ENCODE results near the gene FAM199X. TPM values are rescaled to one million over a fixed set of nuclear protein-coding genes. Genes with fewer than 3 reads are reported as not detected.

FAM199X gene
- total RNA-seq, 2 donors from 2014 or later = 18.5 to 22.0 TPM

GRCh38 chrX:104122829-104123228 lies 43.4 kb upstream of the FAM199X start:
- H3K9me3 Mint-ChIP-seq = peaks cover 44% of the 10 kb centered on the region
- Histone ChIP-seq H3K27ac (ENCODE audit: low read depth, low read length) (no peak overlapping the region), H3K4me1 (ENCODE audit: control insufficient read depth, insufficient read depth, low read length) (no peaks in the 10 kb centered on the region), H3K9me3 (ENCODE audit: control insufficient read depth, low read length) (no peaks in the 10 kb centered on the region), H3K4me3 (ENCODE audit: low read length) (no peak overlapping the region), H3K9ac (ENCODE audit: extremely low read depth, low read length, poor library complexity, severe bottlenecking) (no peak overlapping the region), H3K27me3 (ENCODE audit: control insufficient read depth, insufficient read depth, low read length, poor library complexity, severe bottlenecking) (no peaks in the 10 kb centered on the region), H3K36me3 (ENCODE audit: control insufficient read depth, insufficient read depth, low read length) (no peaks in the 10 kb centered on the region)
- H3K27ac Mint-ChIP-seq = no peak overlapping the region
- DNase-seq = no peak
- H3K36me3 Mint-ChIP-seq (ENCODE audit: low read depth) = no peaks in the 10 kb centered on the region
- H3K4me3 Mint-ChIP-seq = no peak overlapping the region
- WGBS, 2 experiments (ENCODE audit: insufficient coverage in 1 of 2, insufficient read length in 1 of 2) = 81 to 96% methylated on average over 4 to 5 of the region's 5 CpGs
- H3K27me3 Mint-ChIP-seq (ENCODE audit: insufficient read depth) = peaks cover 1% of the 10 kb centered on the region
- H3K4me1 Mint-ChIP-seq = no peaks in the 10 kb centered on the region
- no peak for TF ChIP-seq CTCF (conservative IDR thresholded peaks at IDR 0.05)

- Mint-ChIP-seq H3K9me3 (peaks cover 40% of the 10 kb centered on the region), H3K27ac (no peak overlapping the region), H3K27me3 (ENCODE audit: insufficient read depth) (no peaks in the 10 kb centered on the region), H3K4me1 (no peaks in the 10 kb centered on the region), H3K36me3 (ENCODE audit: low read depth) (no peaks in the 10 kb centered on the region), H3K4me3 (no peak overlapping the region)
- Histone ChIP-seq H3K4me1 (ENCODE audit: control insufficient read depth, insufficient read depth, low read length) (no peaks in the 10 kb centered on the region), H3K9me3 (ENCODE audit: control insufficient read depth, low read length) (no peaks in the 10 kb centered on the region), H3K27me3 (ENCODE audit: control insufficient read depth, insufficient read depth, low read length, poor library complexity, severe bottlenecking) (no peaks in the 10 kb centered on the region), H3K36me3 (ENCODE audit: control insufficient read depth, insufficient read depth, low read length) (no peaks in the 10 kb centered on the region), H3K4me3 (ENCODE audit: low read length) (no peak overlapping the region), H3K9ac (ENCODE audit: extremely low read depth, low read length, poor library complexity, severe bottlenecking) (no peak overlapping the region), H3K27ac (ENCODE audit: low read depth, low read length) (no peak overlapping the region)
- DNase-seq = no peak
- no peak for TF ChIP-seq CTCF (conservative IDR thresholded peaks at IDR 0.05)
- WGBS, 2 experiments (ENCODE audit: insufficient coverage in 1 of 2, insufficient read length in 1 of 2) = 60% methylated on average over 1 of the region's 2 CpGs; no CpG with 5 or more reads in 1 of the 2 experiments
Measured at GRCh38 chrX:104126856-104127255, 39.4 kb upstream of the FAM199X start.

- H3K4me1 Mint-ChIP-seq = no peaks in the 10 kb centered on the region
- Histone ChIP-seq H3K9ac (ENCODE audit: extremely low read depth, low read length, poor library complexity, severe bottlenecking) (no peak overlapping the region), H3K9me3 (ENCODE audit: control insufficient read depth, low read length) (no peaks in the 10 kb centered on the region), H3K36me3 (ENCODE audit: control insufficient read depth, insufficient read depth, low read length) (no peaks in the 10 kb centered on the region), H3K4me1 (ENCODE audit: control insufficient read depth, insufficient read depth, low read length) (no peaks in the 10 kb centered on the region), H3K27me3 (ENCODE audit: control insufficient read depth, insufficient read depth, low read length, poor library complexity, severe bottlenecking) (no peaks in the 10 kb centered on the region), H3K27ac (ENCODE audit: low read depth, low read length) (no peak overlapping the region), H3K4me3 (ENCODE audit: low read length) (no peak overlapping the region)
- H3K4me3 Mint-ChIP-seq = no peak overlapping the region
- H3K27ac Mint-ChIP-seq = no peak overlapping the region
- DNase-seq = no peak
- H3K9me3 Mint-ChIP-seq = peaks cover 28% of the 10 kb centered on the region
- peaks cover 10% of the 10 kb centered on the region for H3K27me3 Mint-ChIP-seq (ENCODE audit: insufficient read depth)
- no peak for TF ChIP-seq CTCF (conservative IDR thresholded peaks at IDR 0.05)
- WGBS, 2 experiments (ENCODE audit: insufficient coverage in 1 of 2, insufficient read length in 1 of 2) = 90% methylated on average over 6 of the region's 6 CpGs; no CpG with 5 or more reads in 1 of the 2 experiments
- no peaks in the 10 kb centered on the region for H3K36me3 Mint-ChIP-seq (ENCODE audit: low read depth)
Measured at GRCh38 chrX:104130808-104131207, 35.4 kb upstream of the FAM199X start.
